ENCODE results near the gene TSHZ3.

- no peak for TF ChIP-seq CTCF (CRISPR knock-in tag; IDR thresholded peaks at IDR 0.05)
- TF ChIP-seq NR3C1 (CRISPR knock-in tag; IDR thresholded peaks at IDR 0.05): no peak
- TF ChIP-seq ZNF260 (CRISPR knock-in tag; IDR thresholded peaks at IDR 0.05; ENCODE audit: borderline replicate concordance, low read depth): no peak
- TF ChIP-seq CHD4 (IDR thresholded peaks at IDR 0.05; ENCODE audit: borderline replicate concordance, low read length): no peak
- no peak for TF ChIP-seq HDAC2 (CRISPR knock-in tag; IDR thresholded peaks at IDR 0.05)
- TF ChIP-seq CEBPB (IDR thresholded peaks at IDR 0.05; ENCODE audit: borderline replicate concordance, low read depth, low read length): no peak
These were observed 69.8 kb downstream of the TSHZ3 start for GRCh38 chr19:31279436-31279765.

Data from HepG2 (cell line).